ENCODE data around the gene EIF4E3. TPM values are rescaled to one million over a fixed set of nuclear protein-coding genes. Genes with fewer than 3 reads are reported as not detected.

The EIF4E3 gene
- total RNA-seq, 2 experiments from 2014 or later = 83.9 to 90.4 TPM

- no peaks in the 10 kb centered on the region for H3K9me3 Mint-ChIP-seq
- no peaks in the 10 kb centered on the region for H3K27me3 Mint-ChIP-seq
- POLR2A ChIA-PET = no interaction called here
- H3K4me3 Mint-ChIP-seq = no peak overlapping the region
- H3K27ac Mint-ChIP-seq = no peak overlapping the region
- H3K36me3 Mint-ChIP-seq (ENCODE audit: low read depth) = peaks cover 38% of the 10 kb centered on the region
- CTCF ChIA-PET = interaction anchor here (0.8 to 1.3 kb wide), 2 partner anchors 8 to 444 kb away, joined by 4 read pairs; no protein-coding TSS in a partner anchor
- peaks cover 2% of the 10 kb centered on the region for H3K4me1 Mint-ChIP-seq
- no peak for DNase-seq
These were observed 30.2 kb downstream of the EIF4E3 start for GRCh38 chr3:71695000-71695482.

GRCh38 chr3:71694358-71694999 is 30.7 kb downstream of the EIF4E3 start:
- Mint-ChIP-seq H3K4me1 (peaks cover 2% of the 10 kb centered on the region), H3K4me3 (no peak overlapping the region), H3K9me3 (no peaks in the 10 kb centered on the region), H3K27me3 (no peaks in the 10 kb centered on the region), H3K36me3 (ENCODE audit: low read depth) (peaks cover 39% of the 10 kb centered on the region), H3K27ac (no peak overlapping the region)
- POLR2A ChIA-PET = no interaction called here
- CTCF ChIA-PET = interaction anchor here (0.8 to 1.3 kb wide), 2 partner anchors 8 to 444 kb away, joined by 4 read pairs; no protein-coding TSS in a partner anchor
- no peak for DNase-seq

- no peaks in the 10 kb centered on the region for H3K27me3 Mint-ChIP-seq
- no peak overlapping the region for H3K4me3 Mint-ChIP-seq
- CTCF ChIA-PET = interaction anchor here (0.6 kb wide), 1 partner anchor 36 kb away, joined by 3 read pairs; no protein-coding TSS in a partner anchor
- POLR2A ChIA-PET = no interaction called here
- no peak overlapping the region for H3K27ac Mint-ChIP-seq
- H3K36me3 Mint-ChIP-seq (ENCODE audit: low read depth) = peaks cover 42% of the 10 kb centered on the region
- H3K9me3 Mint-ChIP-seq = no peaks in the 10 kb centered on the region
- DNase-seq = no peak
- peaks cover 3% of the 10 kb centered on the region for H3K4me1 Mint-ChIP-seq
These were observed 31.6 kb downstream of the EIF4E3 start for GRCh38 chr3:71693641-71694040.

- ChIA-PET POLR2A (no interaction called here), CTCF (interaction anchor here (1.0 to 1.1 kb wide), 2 partner anchors 9 to 69 kb away, joined by 3 to 6 read pairs; no protein-coding TSS in a partner anchor)
- Mint-ChIP-seq H3K27ac (no peak overlapping the region), H3K36me3 (ENCODE audit: low read depth) (peaks cover 42% of the 10 kb centered on the region), H3K4me1 (peaks cover 10% of the 10 kb centered on the region), H3K4me3 (no peak overlapping the region), H3K9me3 (no peaks in the 10 kb centered on the region), H3K27me3 (no peaks in the 10 kb centered on the region)
- no peak for DNase-seq
These were observed 33.1 kb downstream of the EIF4E3 start for GRCh38 chr3:71692139-71692538.

GRCh38 chr3:71690341-71690841 is 34.8 kb downstream of the EIF4E3 start:
- H3K27me3 Mint-ChIP-seq = no peaks in the 10 kb centered on the region

GRCh38 chr3:71689291-71689690 is 35.9 kb downstream of the EIF4E3 start:
- Mint-ChIP-seq H3K27ac (no peak overlapping the region), H3K4me1 (peaks cover 16% of the 10 kb centered on the region), H3K4me3 (no peak overlapping the region), H3K9me3 (peaks cover 2% of the 10 kb centered on the region), H3K27me3 (no peaks in the 10 kb centered on the region), H3K36me3 (ENCODE audit: low read depth) (peaks cover 55% of the 10 kb centered on the region)
- ChIA-PET CTCF (no interaction called here), POLR2A (no interaction called here)
- DNase-seq = no peak

More at GRCh38 chr3:71690341-71690841, 34.8 kb downstream of the EIF4E3 start:
- ChIA-PET CTCF (interaction anchor here (0.7 kb wide), 2 partner anchors 23 to 1138 kb away, joined by 3 to 4 read pairs; no protein-coding TSS in a partner anchor), POLR2A (no interaction called here)
- Mint-ChIP-seq H3K4me3 (no peak overlapping the region), H3K36me3 (ENCODE audit: low read depth) (peaks cover 49% of the 10 kb centered on the region), H3K27ac (no peak overlapping the region), H3K9me3 (peaks cover 2% of the 10 kb centered on the region), H3K4me1 (peaks cover 13% of the 10 kb centered on the region)
- DNase-seq = no peak

GRCh38 chr3:71688121-71688520 is 37.1 kb downstream of the EIF4E3 start:
- peaks cover 2% of the 10 kb centered on the region for H3K9me3 Mint-ChIP-seq
- no peaks in the 10 kb centered on the region for H3K27me3 Mint-ChIP-seq
- no peak overlapping the region for H3K4me3 Mint-ChIP-seq
- H3K27ac Mint-ChIP-seq = no peak overlapping the region
- POLR2A ChIA-PET = no interaction called here
- peaks cover 62% of the 10 kb centered on the region for H3K36me3 Mint-ChIP-seq (ENCODE audit: low read depth)
- CTCF ChIA-PET = no interaction called here
- no peak for DNase-seq
- H3K4me1 Mint-ChIP-seq = peaks cover 21% of the 10 kb centered on the region

- no peak overlapping the region for H3K27ac Mint-ChIP-seq
- H3K36me3 Mint-ChIP-seq (ENCODE audit: low read depth) = peaks cover 71% of the 10 kb centered on the region
- H3K9me3 Mint-ChIP-seq = peaks cover 2% of the 10 kb centered on the region
- CTCF ChIA-PET = no interaction called here
- DNase-seq = no peak
- POLR2A ChIA-PET = no interaction called here
- H3K4me3 Mint-ChIP-seq = no peak overlapping the region
- peaks cover 33% of the 10 kb centered on the region for H3K4me1 Mint-ChIP-seq
- H3K27me3 Mint-ChIP-seq = no peaks in the 10 kb centered on the region
These were observed 39.5 kb downstream of the EIF4E3 start for GRCh38 chr3:71685686-71686085.

- Mint-ChIP-seq H3K27me3 (no peaks in the 10 kb centered on the region), H3K9me3 (peaks cover 2% of the 10 kb centered on the region), H3K36me3 (ENCODE audit: low read depth) (peaks cover 68% of the 10 kb centered on the region), H3K4me3 (no peak overlapping the region), H3K27ac (no peak overlapping the region), H3K4me1 (peaks cover 33% of the 10 kb centered on the region)
- DNase-seq = no peak
- ChIA-PET CTCF (no interaction called here), POLR2A (no interaction called here)
These were observed 40.3 kb downstream of the EIF4E3 start for GRCh38 chr3:71684757-71685386.

- Mint-ChIP-seq H3K36me3 (ENCODE audit: low read depth) (peaks cover 63% of the 10 kb centered on the region), H3K27ac (no peak overlapping the region), H3K9me3 (peaks cover 2% of the 10 kb centered on the region), H3K27me3 (no peaks in the 10 kb centered on the region), H3K4me3 (no peak overlapping the region), H3K4me1 (peaks cover 33% of the 10 kb centered on the region)
- CTCF ChIA-PET = interaction anchor here (0.5 to 1.0 kb wide), 2 partner anchors 8 to 79 kb away, joined by 3 to 6 read pairs; no protein-coding TSS in a partner anchor
- POLR2A ChIA-PET = no interaction called here
- no peak for DNase-seq
These were observed 41.0 kb downstream of the EIF4E3 start for GRCh38 chr3:71684046-71684756.

- no peak overlapping the region for H3K27ac Mint-ChIP-seq
- no peak overlapping the region for H3K4me3 Mint-ChIP-seq
- POLR2A ChIA-PET = no interaction called here
- no peaks in the 10 kb centered on the region for H3K27me3 Mint-ChIP-seq
- peaks cover 23% of the 10 kb centered on the region for H3K4me1 Mint-ChIP-seq
- DNase-seq = peak; percentile 43
- peaks cover 48% of the 10 kb centered on the region for H3K36me3 Mint-ChIP-seq (ENCODE audit: low read depth)
- no peaks in the 10 kb centered on the region for H3K9me3 Mint-ChIP-seq
- CTCF ChIA-PET = interaction anchor here (1.2 to 1.5 kb wide), 2 partner anchors 10 to 1131 kb away, joined by 3 to 5 read pairs; no protein-coding TSS in a partner anchor
These were observed 44.0 kb downstream of the EIF4E3 start for GRCh38 chr3:71681224-71681668.

GRCh38 chr3:71680603-71681002 is 44.6 kb downstream of the EIF4E3 start:
- no peak for DNase-seq
- Mint-ChIP-seq H3K4me1 (peaks cover 19% of the 10 kb centered on the region), H3K9me3 (no peaks in the 10 kb centered on the region), H3K27me3 (no peaks in the 10 kb centered on the region), H3K27ac (no peak overlapping the region), H3K36me3 (ENCODE audit: low read depth) (peaks cover 49% of the 10 kb centered on the region), H3K4me3 (no peak overlapping the region)
- ChIA-PET POLR2A (interaction anchor here (0.6 kb wide), 1 partner anchor 1347 kb away, joined by 3 read pairs; no protein-coding TSS in a partner anchor), CTCF (interaction anchor here (1.2 to 1.5 kb wide), 2 partner anchors 10 to 1130 kb away, joined by 3 to 5 read pairs; no protein-coding TSS in a partner anchor)

All from activated CD4-positive, alpha-beta T cell treated with anti-CD3 and anti-CD28 coated beads, Interleukin-2, amount 10 ng/mL, durations not matched to agents 7 days and 5 days (primary cell).